SKM-1 treated with dmso at 0.1 percent for 144 hours (cell line): ENCODE results near the gene RAPSN.

Experiments
- DNase-seq: peaks from one replicate; lab custom pipeline; 2025; ENCODE audit not compliant: unreplicated experiment; lab: John Stamatoyannopoulos, UW

The RAPSN gene

DNA sequence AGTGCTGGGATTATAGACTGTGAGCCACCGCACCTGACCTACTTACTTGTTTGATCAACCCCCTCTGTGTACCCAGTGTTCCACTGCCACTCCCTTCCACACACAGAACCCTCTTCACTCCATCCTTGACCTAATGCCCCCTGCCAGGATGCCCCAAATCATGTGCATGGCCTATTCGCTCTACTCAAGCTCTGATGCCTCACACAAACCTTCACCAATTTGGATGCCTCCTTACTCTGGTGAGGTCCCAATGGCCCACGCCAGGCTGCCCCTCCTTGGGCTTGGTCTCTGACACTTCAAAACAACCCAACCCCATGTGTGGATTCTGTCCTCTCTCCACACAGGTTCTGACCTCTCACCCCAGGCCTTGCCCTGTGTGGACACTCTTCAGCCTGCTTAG lies 13.2 kb downstream of the RAPSN start:
- DNase-seq: no peak

DNA sequence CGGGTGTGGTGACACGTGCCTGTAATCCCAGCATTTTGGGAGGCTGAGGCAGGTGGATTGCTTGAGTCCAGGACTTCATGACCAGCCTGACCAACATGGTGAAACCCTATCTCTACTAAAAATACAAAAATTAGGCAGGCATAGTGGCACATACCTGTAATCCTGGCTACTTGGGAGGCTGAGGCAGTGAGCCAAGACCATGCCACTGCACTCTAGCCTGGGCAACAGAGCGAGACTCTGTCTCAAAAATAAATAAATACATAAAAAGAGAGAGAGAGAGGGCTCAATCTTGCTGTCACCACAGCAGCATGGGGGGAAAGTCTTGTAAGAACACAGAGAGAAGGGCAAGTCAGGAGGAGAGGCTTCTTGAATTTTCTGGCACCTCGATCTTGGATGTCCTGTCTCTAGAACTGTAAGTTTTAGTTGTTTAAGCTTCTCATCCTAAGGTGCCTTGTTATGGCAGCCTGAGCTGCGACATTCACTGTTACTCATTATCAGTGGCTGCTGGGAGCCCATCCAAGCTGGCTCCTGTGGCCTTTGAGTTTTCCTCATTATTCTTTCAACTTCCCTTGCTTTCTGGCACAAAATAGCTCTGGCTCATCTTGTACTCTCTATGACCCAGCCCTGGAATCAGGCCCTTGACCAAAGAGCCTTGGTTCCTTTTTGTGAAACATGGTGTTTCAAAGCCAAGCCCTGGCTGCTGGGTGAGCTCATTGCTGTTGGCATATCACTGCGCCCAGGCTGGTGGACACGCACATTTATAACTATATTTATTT lies 14.7 kb downstream of the RAPSN start:
- no peak for DNase-seq

DNA sequence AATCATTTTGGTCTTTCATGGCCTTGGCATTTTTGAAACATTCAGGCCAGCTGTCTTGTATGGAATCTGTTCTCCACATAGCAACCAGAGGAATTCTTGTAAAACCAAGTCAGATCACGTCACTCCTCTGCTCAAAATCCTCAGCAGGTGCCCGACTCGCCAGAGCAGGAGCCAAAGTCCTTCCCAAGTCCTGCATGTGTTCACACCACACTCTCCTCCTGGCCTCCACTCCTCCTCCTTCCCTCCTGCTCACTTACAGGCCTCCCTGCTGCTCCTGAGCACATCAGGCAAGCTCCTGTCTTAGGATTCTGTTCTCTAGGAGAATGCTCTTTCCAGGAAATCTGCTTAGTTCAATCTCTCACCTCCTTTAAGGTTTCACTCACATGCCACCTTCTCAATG lies 15.8 kb downstream of the RAPSN start:
- no peak for DNase-seq

DNA sequence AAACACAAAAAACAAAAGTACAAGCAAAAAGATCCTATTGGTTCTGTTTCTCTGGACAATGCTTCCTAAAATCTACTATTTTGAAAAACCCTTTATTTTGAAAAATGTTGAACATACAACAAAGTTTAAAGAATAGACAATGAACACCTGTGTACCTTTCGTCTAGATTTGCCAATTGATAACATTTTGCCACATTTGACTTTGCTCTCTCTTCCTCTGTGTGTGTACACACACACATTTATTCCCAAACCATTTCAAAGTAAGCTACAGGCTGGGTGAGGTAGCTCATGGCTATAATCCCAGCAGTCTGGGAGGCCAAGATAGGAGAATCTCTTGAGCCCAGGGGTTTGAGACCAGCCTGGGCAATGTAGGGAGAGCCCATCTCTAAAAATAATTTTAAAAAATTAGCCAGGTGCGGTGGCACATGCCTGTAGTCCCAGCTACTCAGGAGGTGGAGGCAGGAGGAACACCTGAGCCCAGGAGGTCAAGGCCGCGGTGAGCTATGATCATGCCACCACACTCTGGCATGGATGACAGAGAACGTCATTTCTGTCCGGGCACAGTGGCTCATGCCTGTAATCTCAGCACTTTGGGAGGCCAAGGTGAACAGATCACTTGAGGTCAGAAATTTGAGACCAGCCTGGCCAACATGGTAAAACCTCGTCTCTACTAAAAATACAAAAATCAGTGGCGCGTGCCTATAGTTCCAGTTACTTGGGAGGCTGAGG lies 17.4 kb downstream of the RAPSN start:
- no peak for DNase-seq

DNA sequence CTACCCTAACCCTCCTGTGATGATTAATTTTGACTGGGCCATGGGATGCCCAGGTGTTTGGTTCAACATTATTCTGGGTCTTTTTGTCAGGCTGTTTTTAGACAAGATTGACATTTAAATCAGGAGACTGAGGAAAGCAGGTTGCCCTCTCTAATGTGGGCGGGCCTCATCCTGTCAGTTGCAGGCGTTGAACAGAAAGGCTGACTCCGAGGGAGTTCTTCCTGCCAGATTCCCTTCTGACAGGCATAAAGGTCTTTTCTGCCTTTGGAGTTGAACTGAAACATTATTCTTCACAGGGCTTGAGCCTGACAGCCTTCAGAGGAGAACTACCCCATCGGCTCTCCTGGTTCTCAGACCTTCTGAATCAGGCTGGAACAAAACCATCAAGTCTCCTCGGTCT lies 18.4 kb downstream of the RAPSN start:
- no peak for DNase-seq

DNA sequence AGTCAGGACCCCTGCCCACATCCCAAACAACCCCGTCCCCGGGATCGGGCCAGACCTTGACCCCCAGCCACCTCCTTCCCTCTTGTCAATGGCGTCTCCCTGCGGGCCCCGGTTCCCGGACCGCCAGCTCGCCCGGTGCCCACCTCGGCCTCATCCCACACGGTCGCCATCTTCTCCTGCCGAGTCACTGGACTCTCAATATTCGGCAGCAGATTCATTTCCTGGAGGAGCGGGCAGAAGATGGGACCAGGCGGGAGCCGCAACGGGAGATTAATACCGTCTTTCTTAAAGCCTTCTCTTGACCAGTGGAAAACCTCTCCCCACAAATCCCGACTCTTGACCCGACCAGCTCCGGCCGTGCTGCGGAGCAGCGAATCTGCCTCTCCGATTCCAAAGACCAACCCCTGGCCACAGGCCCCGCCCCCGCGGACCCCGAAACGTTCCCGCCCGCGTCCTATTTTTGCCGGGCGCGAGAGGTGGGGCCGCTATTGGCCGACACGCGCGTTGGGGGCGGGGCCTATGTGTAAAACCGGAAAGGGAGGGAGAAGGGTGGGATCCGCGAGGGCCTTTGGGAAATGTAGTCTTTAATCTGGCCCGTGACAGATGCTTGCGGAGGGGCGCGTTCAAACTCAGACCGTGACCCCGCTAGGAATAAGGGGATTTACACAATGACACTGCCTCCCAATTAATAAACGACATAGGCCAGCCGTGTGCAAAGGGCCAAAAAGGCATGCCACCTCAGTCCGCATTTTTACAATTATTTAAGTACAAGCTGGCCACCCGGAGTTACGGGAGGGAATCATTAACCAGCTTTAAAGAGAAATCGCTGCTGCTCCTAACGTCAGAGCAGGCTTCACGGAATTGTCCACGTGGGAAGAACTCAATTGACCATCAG lies 22.6 kb downstream of the RAPSN start, which contains the start of gene PSMC3:
PSMC3 (minus strand) TSS at position 378 of the 895 bp plus-strand sequence; CDS start at position 218, 160 bp downstream.
- peak; percentile 96 for DNase-seq

DNA sequence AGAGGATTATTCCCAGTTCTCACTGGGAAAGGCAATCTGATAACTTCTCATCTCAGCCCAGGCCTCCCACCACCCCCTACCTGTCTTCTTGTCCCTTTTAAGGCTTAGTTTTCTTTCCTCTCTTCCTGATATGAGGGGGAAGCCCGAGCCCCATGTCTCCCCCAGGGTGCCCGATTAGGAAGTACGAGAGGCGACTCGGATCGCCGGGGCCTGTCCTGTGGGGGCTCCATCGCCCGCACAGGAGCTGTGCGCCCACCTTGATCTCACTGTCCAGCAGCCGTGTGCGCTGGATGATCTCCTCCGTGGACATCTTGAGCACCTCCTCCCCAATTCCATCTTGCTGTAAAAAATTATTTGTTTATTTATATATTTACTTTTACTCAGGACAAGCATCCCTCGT lies 23.3 kb downstream of the RAPSN start:
- no peak for DNase-seq

DNA sequence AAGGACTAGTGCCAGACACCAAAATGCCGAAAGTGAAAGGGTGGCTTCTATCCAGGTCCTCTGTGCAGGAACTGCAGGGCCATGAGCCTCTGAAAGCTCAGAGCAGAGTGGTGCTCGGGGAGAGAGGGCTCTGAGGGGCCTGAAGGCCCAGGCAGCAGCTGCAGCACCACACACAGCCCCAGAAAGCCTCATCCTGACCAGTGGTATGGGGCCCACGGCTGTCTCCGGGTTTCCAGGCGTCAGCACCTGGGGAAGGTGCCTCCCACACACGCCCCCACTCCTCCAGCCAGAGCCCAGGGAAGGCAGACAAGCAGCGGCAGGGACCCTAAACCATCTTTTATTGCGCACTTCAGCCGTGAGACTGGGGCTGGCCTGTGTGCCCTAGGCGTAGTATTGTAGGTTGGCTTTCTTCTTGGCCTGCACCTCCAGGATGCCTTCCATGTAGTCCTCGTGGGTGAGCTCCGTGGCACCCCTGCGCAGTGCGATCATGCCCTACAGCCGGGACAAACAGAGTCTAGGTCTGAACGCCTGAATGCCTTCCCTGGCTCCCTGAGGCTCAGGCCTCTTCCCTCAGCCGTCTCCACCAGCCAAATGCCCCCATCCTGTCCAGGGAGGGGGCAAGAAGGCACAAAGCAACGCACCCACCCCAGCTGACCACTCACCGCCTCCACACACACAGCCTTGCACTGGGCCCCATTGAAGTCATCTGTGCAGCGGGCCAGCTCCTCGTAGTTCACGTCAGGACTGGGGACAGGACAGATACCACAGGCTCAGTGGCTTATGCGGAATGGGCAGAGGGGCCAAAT lies 30.3 kb downstream of the RAPSN start:
- no peak for DNase-seq

DNA sequence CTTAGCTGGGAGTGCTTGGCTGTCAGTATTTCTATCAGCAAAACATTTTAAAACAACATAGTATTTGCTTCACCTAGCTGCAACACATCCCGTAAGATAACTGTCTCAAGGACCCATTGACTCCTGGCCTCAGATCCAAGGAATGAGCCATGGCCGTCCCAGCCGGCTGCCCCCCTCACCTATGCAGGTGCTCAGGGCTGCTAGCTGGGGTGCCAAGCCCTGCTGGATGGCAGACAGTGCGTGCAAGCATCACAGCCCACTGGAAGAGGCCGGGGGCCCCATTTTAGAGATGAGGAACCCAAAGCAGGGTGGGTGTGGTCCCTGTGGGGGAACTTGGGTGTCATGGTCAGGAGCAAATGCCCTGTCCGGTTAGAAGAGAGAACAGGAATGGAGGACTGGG lies 31.2 kb downstream of the RAPSN start:
- DNase-seq: no peak

DNA sequence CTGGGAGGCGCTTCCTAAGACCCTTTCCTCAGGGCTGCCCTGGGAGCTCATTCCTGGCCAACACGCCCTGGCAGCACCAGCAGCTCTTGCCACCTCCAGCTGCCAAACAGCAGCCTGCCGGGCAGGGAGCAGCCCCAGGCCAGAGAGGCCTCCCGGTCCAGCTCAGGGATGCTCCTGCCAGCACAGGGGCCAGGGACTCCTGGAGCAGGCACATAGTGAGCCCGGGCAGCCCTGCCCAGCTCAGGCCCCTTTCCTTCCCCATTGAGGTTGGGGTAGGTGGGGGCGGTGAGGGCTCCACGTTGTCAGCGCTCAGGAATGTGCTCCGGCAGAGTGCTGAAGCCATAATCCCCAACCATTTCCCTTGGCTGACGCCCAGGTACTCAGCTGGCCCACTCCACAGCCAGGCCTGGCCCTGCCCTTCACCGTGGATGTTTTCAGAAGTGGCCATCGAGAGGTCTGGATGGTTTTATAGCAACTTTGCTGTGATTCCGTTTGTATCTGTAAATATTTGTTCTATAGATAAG lies 32.9 kb downstream of the RAPSN start:
- no peak for DNase-seq

DNA sequence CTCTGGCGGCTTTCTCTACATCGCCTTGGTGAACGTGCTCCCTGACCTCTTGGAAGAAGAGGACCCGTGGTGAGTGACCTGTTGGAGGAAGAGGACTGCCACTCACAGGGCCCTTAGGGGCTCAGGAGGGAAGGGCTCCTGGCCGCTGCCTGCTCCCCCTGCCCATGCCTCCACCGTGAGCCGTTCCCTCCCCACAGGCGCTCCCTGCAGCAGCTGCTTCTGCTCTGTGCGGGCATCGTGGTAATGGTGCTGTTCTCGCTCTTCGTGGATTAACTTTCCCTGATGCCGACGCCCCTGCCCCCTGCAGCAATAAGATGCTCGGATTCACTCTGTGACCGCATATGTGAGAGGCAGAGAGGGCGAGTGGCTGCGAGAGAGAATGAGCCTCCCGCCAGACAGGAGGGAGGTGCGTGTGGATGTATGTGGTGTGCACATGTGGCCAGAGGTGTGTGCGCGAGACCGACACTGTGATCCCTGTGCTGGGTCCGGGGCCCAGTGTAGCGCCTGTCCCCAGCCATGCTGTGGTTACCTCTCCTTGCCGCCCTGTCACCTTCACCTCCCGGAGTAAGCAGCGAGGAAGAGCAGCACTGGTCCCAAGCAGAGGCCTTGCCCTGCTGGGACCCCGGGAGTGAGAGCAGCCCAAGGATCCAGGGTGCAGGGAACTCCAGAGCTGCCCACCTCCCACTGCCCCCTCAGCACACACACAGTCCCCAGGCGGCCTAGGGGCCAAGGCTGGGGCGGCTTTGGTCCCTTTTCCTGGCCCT lies 33.7 kb downstream of the RAPSN start:
- DNase-seq: no peak

DNA sequence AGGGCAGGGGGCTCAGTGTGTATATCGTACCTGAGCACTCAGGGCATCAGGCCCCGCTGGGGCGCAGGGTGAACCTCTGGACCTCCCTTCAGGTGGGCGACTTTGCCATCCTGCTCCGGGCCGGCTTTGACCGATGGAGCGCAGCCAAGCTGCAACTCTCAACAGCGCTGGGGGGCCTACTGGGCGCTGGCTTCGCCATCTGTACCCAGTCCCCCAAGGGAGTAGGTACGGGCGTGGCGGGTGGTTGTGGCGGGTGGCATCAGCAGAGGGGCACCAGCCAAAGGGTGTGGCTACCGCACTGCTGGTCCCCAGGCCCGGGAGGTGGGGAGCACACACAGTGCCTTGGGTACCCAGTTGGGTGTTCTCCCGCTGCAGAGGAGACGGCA lies 34.3 kb downstream of the RAPSN start:
- DNase-seq: no peak

DNA sequence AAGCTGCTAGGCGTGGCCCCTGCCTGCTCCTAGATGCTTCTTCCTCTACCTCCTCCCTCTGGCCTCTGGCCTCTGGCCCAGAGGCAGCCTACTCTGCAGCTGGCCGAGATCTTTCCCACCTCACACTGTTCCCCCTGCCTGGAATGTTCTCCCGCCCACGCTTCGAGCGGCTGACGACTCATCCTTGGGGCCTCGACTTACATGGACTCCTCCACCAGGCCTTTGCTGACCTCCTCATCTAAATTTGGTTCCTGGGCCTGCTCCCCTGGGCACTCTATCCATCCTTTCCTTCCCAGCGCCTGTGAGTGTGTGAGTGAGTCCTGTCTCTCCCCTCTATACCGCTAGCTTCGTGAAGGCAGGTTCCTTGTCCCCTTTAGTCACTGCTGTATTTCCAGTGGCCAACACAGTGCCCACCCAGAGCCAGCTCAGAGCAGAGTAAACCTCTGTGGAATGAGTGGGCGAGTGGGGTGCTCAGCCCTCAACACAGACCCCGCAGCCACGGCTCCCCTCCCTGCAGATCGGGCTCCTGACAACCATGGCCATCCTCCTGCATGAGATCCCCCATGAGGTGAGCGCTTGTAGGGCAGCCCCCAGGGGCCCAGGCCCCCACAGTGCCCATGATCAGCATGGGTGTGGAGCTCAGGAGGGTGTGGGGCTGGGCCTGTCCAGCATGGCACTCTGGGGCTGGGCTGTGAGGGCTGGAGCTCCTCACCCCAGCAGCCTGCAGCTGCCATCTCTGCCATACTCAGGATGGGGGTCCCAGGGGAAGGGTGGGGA lies 34.8 kb downstream of the RAPSN start:
- DNase-seq: no peak

DNA sequence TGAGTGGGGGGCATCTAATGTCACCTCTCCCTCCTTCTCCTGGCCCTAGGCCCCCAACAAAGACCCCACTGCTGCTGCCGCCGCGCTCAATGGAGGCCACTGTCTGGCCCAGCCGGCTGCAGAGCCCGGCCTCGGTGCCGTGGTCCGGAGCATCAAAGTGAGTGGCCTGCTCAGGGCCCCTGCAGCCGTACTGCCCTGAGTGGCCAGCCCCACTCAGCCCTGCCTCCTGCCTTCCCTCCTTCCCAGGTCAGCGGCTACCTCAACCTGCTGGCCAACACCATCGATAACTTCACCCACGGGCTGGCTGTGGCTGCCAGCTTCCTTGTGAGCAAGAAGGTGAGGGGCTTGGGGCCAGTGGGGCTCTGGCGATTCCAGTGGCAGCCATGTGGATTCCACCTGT lies 35.6 kb downstream of the RAPSN start:
- DNase-seq: no peak

DNA sequence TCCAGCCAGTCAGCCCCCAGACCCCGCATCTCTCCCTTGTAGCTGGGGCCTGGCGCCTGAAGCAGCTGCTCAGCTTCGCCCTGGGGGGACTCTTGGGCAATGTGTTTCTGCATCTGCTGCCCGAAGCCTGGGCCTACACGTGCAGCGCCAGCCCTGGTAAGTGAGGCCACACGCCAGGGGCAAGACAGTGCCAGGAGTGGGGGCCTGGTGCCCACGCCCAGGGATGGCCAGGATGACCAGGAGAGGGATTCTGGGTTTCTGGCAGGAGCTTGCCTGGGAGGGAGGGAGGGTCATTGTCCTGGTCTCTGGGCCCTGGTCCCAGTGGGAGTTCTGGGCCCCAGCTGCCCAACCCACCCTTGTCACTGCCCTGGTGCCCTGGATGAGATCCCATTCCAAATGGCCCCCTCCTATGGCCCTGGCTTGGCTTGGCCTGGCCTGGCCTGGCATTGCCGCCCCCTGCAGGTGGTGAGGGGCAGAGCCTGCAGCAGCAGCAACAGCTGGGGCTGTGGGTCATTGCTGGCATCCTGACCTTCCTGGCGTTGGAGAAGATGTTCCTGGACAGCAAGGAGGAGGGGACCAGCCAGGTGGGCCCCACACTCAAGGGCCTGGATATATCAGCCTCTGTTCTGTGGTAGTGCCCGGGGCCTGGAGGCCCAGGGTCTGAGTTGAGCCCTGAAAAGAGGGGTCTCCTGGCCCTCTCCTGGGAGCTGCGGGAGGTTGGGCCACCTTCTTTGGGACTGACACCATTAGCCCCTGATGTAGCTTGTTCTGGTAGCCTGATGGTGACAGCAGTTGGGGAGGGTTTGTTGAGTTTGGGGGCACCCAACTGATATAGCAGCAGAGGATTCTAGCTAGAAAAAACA lies 36.8 kb downstream of the RAPSN start:
- DNase-seq: peak; percentile 51

DNA sequence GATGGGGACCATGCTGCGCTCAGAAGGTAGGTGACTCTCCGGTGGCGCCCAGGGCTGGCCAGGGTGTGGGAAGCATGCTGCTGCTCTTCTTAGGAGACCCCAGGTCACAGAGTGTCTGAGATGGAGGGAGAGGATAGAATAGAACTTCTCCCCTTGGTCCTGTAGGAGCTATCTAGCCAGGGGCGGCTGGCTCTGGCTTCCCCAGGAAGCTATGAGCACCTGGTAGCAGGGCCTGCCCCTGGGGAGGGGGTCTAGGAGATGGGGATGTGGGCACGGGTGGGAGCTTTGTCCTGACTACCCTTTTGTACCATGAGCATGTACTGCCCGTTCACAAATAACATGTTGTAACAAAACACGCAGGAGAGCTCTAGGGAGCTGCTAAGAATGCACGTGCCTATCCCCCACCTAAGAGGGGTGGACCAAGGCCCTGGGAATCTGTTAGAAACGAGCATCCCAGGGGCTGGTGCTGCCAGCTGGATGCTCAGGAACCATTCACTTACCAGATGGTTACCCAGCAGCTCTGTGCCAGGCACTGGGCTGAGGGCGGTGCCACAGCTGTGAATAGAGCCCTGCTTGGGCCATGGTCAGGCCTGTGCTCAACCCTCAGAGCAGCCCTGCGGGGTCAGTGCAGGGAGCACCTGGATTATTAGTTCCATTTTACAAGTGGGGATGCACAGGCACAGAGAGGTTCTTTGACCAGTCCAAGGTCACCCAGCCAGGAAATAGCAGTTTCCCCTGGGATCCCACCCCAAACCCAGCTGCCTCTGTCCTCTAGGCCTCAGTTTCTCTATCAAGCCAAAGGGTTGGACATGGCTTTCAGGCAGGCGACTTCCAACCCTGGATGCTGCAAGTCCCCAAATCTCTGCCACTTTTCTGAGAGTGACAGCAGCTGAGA lies 38.3 kb downstream of the RAPSN start:
- no peak for DNase-seq
